Measurements from ENCODE around the gene MARCKSL1.
"Not testable (repeated sequence)": the region's sequence is repeated elsewhere in the genome, so short reads cannot be mapped to it uniquely, and the experiment has no call there.

Gene MARCKSL1

DNA sequence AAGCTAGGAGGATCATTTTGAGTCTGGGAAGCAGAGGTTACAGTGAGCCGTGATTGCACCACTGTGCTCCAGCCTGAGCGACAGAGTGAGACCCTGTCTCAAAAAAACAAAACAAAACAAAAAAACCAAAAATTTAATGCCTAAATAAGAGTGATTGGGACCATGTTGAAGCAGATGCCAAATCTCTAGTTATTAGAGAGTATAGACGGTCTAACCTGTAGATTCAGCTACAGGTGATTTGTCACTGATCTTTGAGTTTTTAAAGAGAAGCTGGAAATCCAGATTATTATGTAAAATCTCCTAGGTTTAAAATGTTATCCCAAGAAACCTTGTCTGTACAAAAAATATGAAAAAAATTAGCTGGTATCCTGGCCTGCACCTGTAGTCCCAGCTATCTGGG is 32.7 kb downstream of the MARCKSL1 start:
- Histone ChIP-seq H3K27ac (ENCODE audit: low read depth, low read length) (no peak overlapping the region), H3K9me2 (replicated peaks; ENCODE audit: control insufficient read depth, low read length) (no peaks in the 10 kb centered on the region), H3K4me2 (ENCODE audit: low read length) (no peak overlapping the region), H3K4me1 (ENCODE audit: control insufficient read depth, low read length) (peaks cover 53% of the 10 kb centered on the region), H3F3A (ENCODE audit: control insufficient read depth, insufficient read depth) (peaks cover 20% of the 10 kb centered on the region), H4K20me1 (ENCODE audit: control insufficient read depth, insufficient read depth, low read depth, low read length) (no peaks in the 10 kb centered on the region), H3K27me3 (ENCODE audit: control insufficient read depth, low read length) (no peaks in the 10 kb centered on the region), H3K9me3 (ENCODE audit: control insufficient read depth, insufficient read depth, low read length) (no peaks in the 10 kb centered on the region), H3K36me3 (ENCODE audit: control insufficient read depth, low read length) (peaks cover 93% of the 10 kb centered on the region), H3K79me2 (ENCODE audit: control insufficient read depth, low read length) (peaks cover 100% of the 10 kb centered on the region), H3K4me3 (ENCODE audit: low read length) (no peak overlapping the region)
- TF ChIP-seq EZH2phosphoT487 (IDR thresholded peaks at IDR 0.05; ENCODE audit: borderline replicate concordance, low read length): no peak
- TF ChIP-seq, protein P1, sequence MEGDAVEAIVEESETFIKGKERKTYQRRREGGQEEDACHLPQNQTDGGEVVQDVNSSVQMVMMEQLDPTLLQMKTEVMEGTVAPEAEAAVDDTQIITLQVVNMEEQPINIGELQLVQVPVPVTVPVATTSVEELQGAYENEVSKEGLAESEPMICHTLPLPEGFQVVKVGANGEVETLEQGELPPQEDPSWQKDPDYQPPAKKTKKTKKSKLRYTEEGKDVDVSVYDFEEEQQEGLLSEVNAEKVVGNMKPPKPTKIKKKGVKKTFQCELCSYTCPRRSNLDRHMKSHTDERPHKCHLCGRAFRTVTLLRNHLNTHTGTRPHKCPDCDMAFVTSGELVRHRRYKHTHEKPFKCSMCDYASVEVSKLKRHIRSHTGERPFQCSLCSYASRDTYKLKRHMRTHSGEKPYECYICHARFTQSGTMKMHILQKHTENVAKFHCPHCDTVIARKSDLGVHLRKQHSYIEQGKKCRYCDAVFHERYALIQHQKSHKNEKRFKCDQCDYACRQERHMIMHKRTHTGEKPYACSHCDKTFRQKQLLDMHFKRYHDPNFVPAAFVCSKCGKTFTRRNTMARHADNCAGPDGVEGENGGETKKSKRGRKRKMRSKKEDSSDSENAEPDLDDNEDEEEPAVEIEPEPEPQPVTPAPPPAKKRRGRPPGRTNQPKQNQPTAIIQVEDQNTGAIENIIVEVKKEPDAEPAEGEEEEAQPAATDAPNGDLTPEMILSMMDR (IDR thresholded peaks at IDR 0.05; ENCODE audit: low read depth, low read length, poor library complexity, severe bottlenecking): no peak

DNA sequence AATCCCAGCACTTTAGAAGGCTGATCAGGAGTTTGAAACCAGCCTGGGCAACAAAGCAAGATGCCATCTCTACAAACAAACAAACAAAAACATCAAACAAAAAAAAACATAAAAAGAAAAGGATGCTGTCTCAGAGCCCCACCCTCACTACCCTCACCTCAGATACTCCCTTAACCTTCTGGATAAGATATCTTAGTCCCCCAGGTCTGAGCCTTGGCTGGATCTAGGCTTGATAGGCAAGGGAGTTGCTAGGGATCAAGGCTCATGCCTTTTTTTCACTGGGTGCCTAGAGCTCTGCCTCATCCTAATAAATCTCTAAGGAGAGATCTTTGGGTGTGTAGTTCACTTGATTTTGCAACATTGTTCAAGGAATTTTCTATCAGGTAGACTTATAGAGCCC is 36.7 kb downstream of the MARCKSL1 start:
- TF ChIP-seq, protein P1 (IDR thresholded peaks at IDR 0.05; ENCODE audit: low read depth, low read length, poor library complexity, severe bottlenecking): no peak
- no peak for TF ChIP-seq EZH2phosphoT487 (IDR thresholded peaks at IDR 0.05; ENCODE audit: borderline replicate concordance, low read length)
- Histone ChIP-seq H3K4me3 (ENCODE audit: low read length) (no peak overlapping the region), H3F3A (ENCODE audit: control insufficient read depth, insufficient read depth) (peaks cover 7% of the 10 kb centered on the region), H3K9me2 (replicated peaks; ENCODE audit: control insufficient read depth, low read length) (no peaks in the 10 kb centered on the region), H3K27me3 (ENCODE audit: control insufficient read depth, low read length) (no peaks in the 10 kb centered on the region), H3K4me1 (ENCODE audit: control insufficient read depth, low read length) (peaks cover 46% of the 10 kb centered on the region), H3K4me2 (ENCODE audit: low read length) (no peak overlapping the region), H3K9me3 (ENCODE audit: control insufficient read depth, insufficient read depth, low read length) (no peaks in the 10 kb centered on the region), H4K20me1 (ENCODE audit: control insufficient read depth, insufficient read depth, low read depth, low read length) (peaks cover 24% of the 10 kb centered on the region), H3K79me2 (ENCODE audit: control insufficient read depth, low read length) (peaks cover 99% of the 10 kb centered on the region), H3K36me3 (ENCODE audit: control insufficient read depth, low read length) (peaks cover 88% of the 10 kb centered on the region), H3K27ac (ENCODE audit: low read depth, low read length) (no peak overlapping the region)

- not testable (repeated sequence) for H3K27ac ChIP-seq (ENCODE audit: low read depth, low read length)
- Histone ChIP-seq H3K36me3 (ENCODE audit: control insufficient read depth, low read length) (peaks cover 86% of the 10 kb centered on the region), H3K79me2 (ENCODE audit: control insufficient read depth, low read length) (peaks cover 99% of the 10 kb centered on the region)
These were observed 37.8 kb downstream of the MARCKSL1 start for GRCh38 chr1:32298211-32298610.

DNA sequence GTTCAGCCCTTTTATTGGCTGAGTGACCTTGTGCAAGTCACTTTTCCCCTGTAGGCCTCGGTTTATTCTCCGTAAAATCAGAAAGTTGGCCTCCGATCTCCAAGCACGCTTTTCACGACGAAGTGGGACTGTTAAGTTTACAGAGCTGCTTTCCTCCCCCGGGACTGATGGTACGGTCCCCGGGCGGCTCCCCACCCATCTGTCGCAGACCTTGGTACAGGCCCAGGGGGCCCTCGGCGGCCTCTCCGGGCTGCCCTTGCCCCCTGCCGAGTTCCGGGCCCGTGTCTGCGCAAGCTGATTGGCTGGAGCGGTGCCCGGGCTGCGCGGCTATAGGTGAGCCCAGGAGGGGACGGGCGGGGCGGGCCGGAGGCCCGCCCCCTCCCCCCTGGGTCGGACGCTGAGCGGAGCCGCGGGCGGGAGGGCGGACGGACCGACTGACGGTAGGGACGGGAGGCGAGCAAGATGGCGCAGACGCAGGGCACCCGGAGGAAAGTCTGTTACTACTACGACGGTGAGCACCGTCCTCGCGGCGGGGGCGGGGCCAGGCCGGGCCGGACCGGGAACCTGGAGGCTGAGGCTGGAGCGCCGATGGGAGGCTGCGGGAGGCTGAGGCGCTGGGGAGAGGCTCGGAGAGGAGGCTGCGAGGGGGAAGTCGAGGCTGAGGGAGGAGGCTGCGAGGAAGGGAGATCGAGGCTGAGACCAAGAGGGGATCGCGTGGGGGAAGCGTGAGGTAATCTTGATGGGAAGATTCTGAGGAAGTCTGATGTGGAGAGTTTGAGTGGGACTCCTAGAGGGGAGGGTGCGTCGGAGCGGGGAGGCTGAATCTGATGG is 44.1 kb downstream of the MARCKSL1 start, which contains the start of gene HDAC1:
HDAC1 (plus strand) TSS at position 376 of the 831 bp plus-strand sequence; CDS start at position 463, 87 bp downstream.
- Histone ChIP-seq H3K79me2 (ENCODE audit: control insufficient read depth, low read length) (peaks cover 54% of the 10 kb centered on the region), H3K27ac (ENCODE audit: low read depth, low read length) (peak within 1 kb of the TSS; percentile 86), H3K4me3 (ENCODE audit: low read length) (peak within 1 kb of the TSS; percentile 100), H3K9me3 (ENCODE audit: control insufficient read depth, insufficient read depth, low read length) (no peaks in the 10 kb centered on the region), H3K4me2 (ENCODE audit: low read length) (peak within 1 kb of the TSS; percentile 95), H3K4me1 (ENCODE audit: control insufficient read depth, low read length) (peaks cover 60% of the 10 kb centered on the region), H3K27me3 (ENCODE audit: control insufficient read depth, low read length) (no peaks in the 10 kb centered on the region), H3K9me2 (replicated peaks; ENCODE audit: control insufficient read depth, low read length) (no peaks in the 10 kb centered on the region), H3K36me3 (ENCODE audit: control insufficient read depth, low read length) (peaks cover 47% of the 10 kb centered on the region), H3F3A (ENCODE audit: control insufficient read depth, insufficient read depth) (peaks cover 2% of the 10 kb centered on the region; the same call in 1 of the 2 replicates), H4K20me1 (ENCODE audit: control insufficient read depth, insufficient read depth, low read depth, low read length) (peaks cover 21% of the 10 kb centered on the region)
- TF ChIP-seq, protein P1 (IDR thresholded peaks at IDR 0.05; ENCODE audit: low read depth, low read length, poor library complexity, severe bottlenecking): no peak
- TF ChIP-seq EZH2phosphoT487 (IDR thresholded peaks at IDR 0.05; ENCODE audit: borderline replicate concordance, low read length): no peak

More at GRCh38 chr1:32298211-32298610, 37.8 kb downstream of the MARCKSL1 start:
- H4K20me1 ChIP-seq (ENCODE audit: control insufficient read depth, insufficient read depth, low read depth, low read length): peaks cover 24% of the 10 kb centered on the region
- not testable (repeated sequence) for H3F3A ChIP-seq (ENCODE audit: control insufficient read depth, insufficient read depth); H3K4me2 ChIP-seq (ENCODE audit: low read length); H3K27me3 ChIP-seq (ENCODE audit: control insufficient read depth, low read length); H3K9me3 ChIP-seq (ENCODE audit: control insufficient read depth, insufficient read depth, low read length); H3K4me3 ChIP-seq (ENCODE audit: low read length); H3K9me2 ChIP-seq (replicated peaks; ENCODE audit: control insufficient read depth, low read length)
- peaks cover 51% of the 10 kb centered on the region for H3K4me1 ChIP-seq (ENCODE audit: control insufficient read depth, low read length)

Measured in DOHH2 (cell line).